Fibroblast of lung (primary cell): Measurements from ENCODE around the gene FKBP3. TPM values are rescaled to one million over a fixed set of nuclear protein-coding genes. Genes with fewer than 3 reads are reported as not detected.
A peak's percentile ranks its signal among the peaks of the same experiment; 100 is the strongest.

Source experiments
- DNase-seq, 2 donors: peaks; one replicate each; pipeline versions ENCODE4 v3.0.0 to v3.0.0-alpha.2; 2010; ENCODE audit warnings: low read depth in 2 of 2
- H2AFZ ChIP-seq: 2 replicates; pipeline ENCODE4 v1.5.1; 2012; ENCODE audit warnings: low read length, control low read depth, inconsistent platforms
- H3K27ac ChIP-seq: 2 replicates; pipeline ENCODE4 v1.5.1; 2011; ENCODE audit warnings: low read length, control low read depth; ENCODE audit not compliant: insufficient read depth
- H3K27me3 ChIP-seq: 2 replicates; pipeline ENCODE4 v1.5.1; 2011; ENCODE audit warnings: mild to moderate bottlenecking, low read length; ENCODE audit not compliant: control insufficient read depth, insufficient read depth
- H3K36me3 ChIP-seq: 2 replicates; pipeline ENCODE4 v1.5.1; 2011; ENCODE audit warnings: low read length; ENCODE audit not compliant: control insufficient read depth, insufficient read depth
- H3K4me1 ChIP-seq: 2 replicates; pipeline ENCODE4 v1.5.1; 2011; ENCODE audit warnings: low read length; ENCODE audit not compliant: control insufficient read depth, insufficient read depth; ENCODE audit errors: extremely low read depth
- H3K4me2 ChIP-seq: 2 replicates; pipeline ENCODE4 v1.5.1; 2011; ENCODE audit warnings: low read length, control low read depth; ENCODE audit not compliant: insufficient read depth; ENCODE audit errors: extremely low read depth
- H3K4me3 ChIP-seq, 4 experiments: fragments of 200-600 bp in 1 of 4; sonication (generic) in 1 of 4; replicated peaks in 1 of 4; 2 replicates each; pipeline ENCODE4 v1.5.1; 2011 to 2016; ENCODE audit warnings: low read length in 4 of 4, low read depth in 3 of 4, mild to moderate bottlenecking in 3 of 4, control low read depth in 2 of 4, inconsistent platforms in 1 of 4, mixed read lengths in 1 of 4; ENCODE audit not compliant: insufficient read depth in 1 of 4; ENCODE audit errors: control extremely low read depth in 1 of 4
- H3K79me2 ChIP-seq: 2 replicates; pipeline ENCODE4 v1.5.1; 2012; ENCODE audit warnings: mild to moderate bottlenecking, low read length, inconsistent platforms; ENCODE audit not compliant: control insufficient read depth, insufficient read depth
- H3K9ac ChIP-seq: 2 replicates; pipeline ENCODE4 v1.5.1; 2011; ENCODE audit warnings: mild to moderate bottlenecking, low read length, control low read depth; ENCODE audit not compliant: insufficient read depth
- H3K9me3 ChIP-seq: 2 replicates; pipeline ENCODE4 v1.5.1; 2012; ENCODE audit warnings: low read depth, low read length; ENCODE audit not compliant: control insufficient read depth, insufficient read depth
- H4K20me1 ChIP-seq: 2 replicates; pipeline ENCODE4 v1.5.1; 2011; ENCODE audit warnings: low read length; ENCODE audit not compliant: control insufficient read depth, insufficient read depth; ENCODE audit errors: extremely low read depth
- CTCF ChIP-seq, 2 donors: IDR thresholded peaks in 1 of 2; conservative IDR thresholded peaks in 1 of 2; 1 replicate in 1 of 2; 2 replicates in 1 of 2; pipeline ENCODE4 v1.5.1; 2011 to 2012; ENCODE audit warnings: low read length in 2 of 2, control low read depth in 1 of 2, inconsistent platforms in 1 of 2, low read depth in 1 of 2, mild to moderate bottlenecking in 1 of 2
- EZH2 ChIP-seq: IDR thresholded peaks from 2 replicates; pipeline ENCODE4 v1.5.1; 2012; ENCODE audit warnings: low read length, control low read depth, mild to moderate bottlenecking; ENCODE audit errors: missing control alignments
- polyA plus RNA-seq, 2 donors: library from polyadenylated mRNA; depleted of rRNA in 1 of 2; stranded (reverse) in 1 of 2; unstranded in 1 of 2; fragments of >200 nt; gene quantifications; 2 replicates each; pipeline ENCODE4 v1.2.1, GENCODE V29; 2011 to 2012; ENCODE audit warnings: missing spikeins in 1 of 2
- total RNA-seq: library from RNA; depleted of rRNA; stranded (reverse); fragments of >200 nt; gene quantifications from 2 replicates; pipeline ENCODE4 v1.2.1, GENCODE V29; 2014

The FKBP3 gene
- total and polyA plus RNA-seq, 2 donors (not counting 1 experiment from before 2014, with no cell fraction given) = 29.1 to 101 TPM

- H3K4me3 ChIP-seq = no peak overlapping the region
- no peak overlapping the region for H3K4me2 ChIP-seq
- TF ChIP-seq EZH2 (no peak), CTCF (conservative IDR thresholded peaks at IDR 0.05 in 1 of 2, IDR thresholded peaks at IDR 0.05 in 1 of 2; ENCODE audit: low read depth in 1 of 2, low read length in 2 of 2) (no peak)
Observed at GRCh38 chr14:45068396-45068795, 65.9 kb downstream of the FKBP3 start.

GRCh38 chr14:45066667-45067066 is 67.6 kb downstream of the FKBP3 start:
- no peaks in the 10 kb centered on the region for H3K9me3 ChIP-seq
- no peaks in the 10 kb centered on the region for H3K36me3 ChIP-seq
- no peak for TF ChIP-seq EZH2
- TF ChIP-seq CTCF (conservative IDR thresholded peaks at IDR 0.05 in 1 of 2, IDR thresholded peaks at IDR 0.05 in 1 of 2; ENCODE audit: low read depth in 1 of 2, low read length in 2 of 2) = no peak
- H3K4me2 ChIP-seq = no peak overlapping the region
- H3K4me3 ChIP-seq = no peak overlapping the region
- H3K9ac ChIP-seq = no peak overlapping the region
- no peaks in the 10 kb centered on the region for H3K79me2 ChIP-seq
- H3K4me1 ChIP-seq = no peaks in the 10 kb centered on the region
- H4K20me1 ChIP-seq = no peaks in the 10 kb centered on the region
- H2AFZ ChIP-seq = no peak overlapping the region
- no peak overlapping the region for H3K27ac ChIP-seq
- DNase-seq = no peak
- no peaks in the 10 kb centered on the region for H3K27me3 ChIP-seq

More at GRCh38 chr14:45068396-45068795, 65.9 kb downstream of the FKBP3 start:
- no peaks in the 10 kb centered on the region for H4K20me1 ChIP-seq
- no peak overlapping the region for H3K27ac ChIP-seq
- H3K36me3 ChIP-seq = no peaks in the 10 kb centered on the region
- H3K9me3 ChIP-seq = no peaks in the 10 kb centered on the region
- no peak overlapping the region for H3K9ac ChIP-seq
- H3K4me1 ChIP-seq = no peaks in the 10 kb centered on the region
- H3K79me2 ChIP-seq = no peaks in the 10 kb centered on the region
- no peaks in the 10 kb centered on the region for H3K27me3 ChIP-seq
- no peak overlapping the region for H2AFZ ChIP-seq
- DNase-seq = peak in 1 of 2 donors; percentile 30

GRCh38 chr14:45065956-45066355 is 68.3 kb downstream of the FKBP3 start:
- Histone ChIP-seq H3K9me3 (no peaks in the 10 kb centered on the region), H3K4me1 (no peaks in the 10 kb centered on the region), H3K4me2 (no peak overlapping the region), H3K27me3 (no peaks in the 10 kb centered on the region), H3K27ac (no peak overlapping the region), H2AFZ (no peak overlapping the region), H3K4me3 (no peak overlapping the region), H3K9ac (no peak overlapping the region), H3K36me3 (no peaks in the 10 kb centered on the region), H3K79me2 (no peaks in the 10 kb centered on the region), H4K20me1 (no peaks in the 10 kb centered on the region)
- no peak for DNase-seq
- TF ChIP-seq CTCF (conservative IDR thresholded peaks at IDR 0.05 in 1 of 2, IDR thresholded peaks at IDR 0.05 in 1 of 2; ENCODE audit: low read depth in 1 of 2, low read length in 2 of 2) = no peak
- TF ChIP-seq EZH2 = no peak

Other genes with a start within 250 kb of the FKBP3 start
- gene KLHL28, start 172.5 kb downstream of the FKBP3 start, total RNA-seq = 9.2 and 9.7 TPM in 2 replicates
- gene KLHL28, start 172.5 kb downstream of the FKBP3 start, polyA plus RNA-seq = 5.4 and 6.1 TPM in 2 replicates
- gene TOGARAM1, start 172.3 kb downstream of the FKBP3 start, total RNA-seq = 22.1 and 24.9 TPM in 2 replicates
- gene TOGARAM1, start 172.3 kb downstream of the FKBP3 start, polyA plus RNA-seq = 8.1 and 10.7 TPM in 2 replicates
- gene PRPF39, start 50.4 kb downstream of the FKBP3 start, total RNA-seq = 28.4 and 29.0 TPM in 2 replicates
- gene PRPF39, start 50.4 kb downstream of the FKBP3 start, polyA plus RNA-seq = 21.3 and 28.5 TPM in 2 replicates
- gene FANCM, start 1.4 kb upstream of the FKBP3 start, total RNA-seq = 3.1 and 4.3 TPM in 2 replicates
- gene FANCM, start 1.4 kb upstream of the FKBP3 start, polyA plus RNA-seq = 2.2 and 3.5 TPM in 2 replicates
- gene MIS18BP1, start 118.7 kb upstream of the FKBP3 start, total RNA-seq = 24.1 and 26.4 TPM in 2 replicates
- gene MIS18BP1, start 118.7 kb upstream of the FKBP3 start, polyA plus RNA-seq = 13.3 and 16.3 TPM in 2 replicates